ENCODE results near the gene IKBKG. TPM values are rescaled to one million over a fixed set of nuclear protein-coding genes. Genes with fewer than 3 reads are reported as not detected.

Gene IKBKG
- total and polyA plus RNA-seq, 2 of the 13 experiments (the other 11 are each of a cell fraction or from before 2014, with no cell fraction given) = 30.6 to 44.3 TPM

DNA sequence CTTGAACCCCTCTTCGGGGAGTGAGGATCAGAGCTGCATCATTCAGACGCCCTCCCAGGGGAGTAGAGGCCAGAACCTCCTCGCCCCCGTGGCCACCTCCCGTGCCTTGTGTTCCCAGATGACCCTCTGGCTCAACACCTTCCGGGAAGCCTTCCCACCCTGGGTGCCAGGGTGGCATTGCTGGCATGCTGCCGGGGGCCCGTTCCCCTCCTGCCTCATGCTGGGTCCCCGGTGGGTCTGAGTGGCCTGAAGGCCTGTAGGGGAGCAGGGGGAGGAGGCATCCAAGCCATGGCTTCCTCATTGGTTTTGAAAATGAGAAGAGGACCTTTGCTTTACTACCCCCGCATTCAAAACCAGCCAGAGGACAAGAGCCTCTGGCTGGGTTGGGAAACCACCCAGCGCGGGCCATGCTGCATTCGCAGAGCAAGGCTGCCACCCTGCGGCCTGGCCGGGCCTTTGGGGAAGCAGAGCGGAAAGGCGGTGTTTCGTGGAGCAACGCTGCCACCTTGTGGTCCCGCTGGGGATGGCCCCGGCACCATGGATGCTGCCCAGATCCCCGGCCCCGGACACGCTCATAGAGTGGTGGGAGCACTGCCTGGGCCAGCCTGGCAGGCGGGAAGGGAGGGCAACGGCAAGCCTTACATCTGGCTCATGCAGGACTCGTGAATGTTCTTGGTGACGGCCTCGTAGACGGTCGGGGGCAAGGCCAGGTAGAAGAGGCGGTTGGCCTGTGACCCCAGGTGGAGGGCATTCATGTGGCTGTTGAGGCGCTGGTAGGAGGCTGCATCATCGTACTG, 12.7 kb upstream of the IKBKG start (continued):
- TF ChIP-seq ZNF350 (CRISPR knock-in tag; IDR thresholded peaks at IDR 0.05; ENCODE audit: borderline replicate concordance, low read depth) (0 out of 2 replicates have a peak, but pooled peaks have one; percentile 40), PCBP2 (optimal IDR thresholded peaks at IDR 0.05; ENCODE audit: low read depth, low read length, poor library complexity, severe bottlenecking) (no peak), ZNF484 (CRISPR knock-in tag; IDR thresholded peaks at IDR 0.05; ENCODE audit: borderline replicate concordance, low read depth) (no peak), HIVEP1 (CRISPR knock-in tag; IDR thresholded peaks at IDR 0.05) (0 out of 2 replicates have a peak, but pooled peaks have one; percentile 26), KDM5B (CRISPR knock-in tag; IDR thresholded peaks at IDR 0.05; ENCODE audit: borderline replicate concordance) (peak; percentile 39; the same call in 1 of the 2 replicates), MIER3 (CRISPR knock-in tag; IDR thresholded peaks at IDR 0.05; ENCODE audit: borderline replicate concordance) (peak; percentile 30; the same call in 1 of the 2 replicates), HNRNPH1 (optimal IDR thresholded peaks at IDR 0.05; ENCODE audit: low read depth, low read length) (no peak), CEBPG (CRISPR knock-in tag; IDR thresholded peaks at IDR 0.05) (peak; percentile 65), MLLT10 (CRISPR knock-in tag; IDR thresholded peaks at IDR 0.05) (no peak), ZNF235 (CRISPR knock-in tag; IDR thresholded peaks at IDR 0.05; ENCODE audit: borderline replicate concordance) (no peak), SALL1 (CRISPR knock-in tag; IDR thresholded peaks at IDR 0.05) (peak; percentile 45; the same call in 1 of the 2 replicates), FOXM1 (CRISPR knock-in tag; IDR thresholded peaks at IDR 0.05) (no peak), THAP11 (CRISPR knock-in tag; IDR thresholded peaks at IDR 0.05) (peak; percentile 43; the same call in 1 of the 2 replicates), KMT2B (CRISPR knock-in tag; IDR thresholded peaks at IDR 0.05) (0 out of 2 replicates have a peak, but pooled peaks have one; percentile 32), KLF15 (CRISPR knock-in tag; IDR thresholded peaks at IDR 0.05; ENCODE audit: borderline replicate concordance) (no peak), KDM3A (CRISPR knock-in tag; IDR thresholded peaks at IDR 0.05; ENCODE audit: low read depth) (peak; percentile 98)
- TF ChIP-seq, protein P1, sequence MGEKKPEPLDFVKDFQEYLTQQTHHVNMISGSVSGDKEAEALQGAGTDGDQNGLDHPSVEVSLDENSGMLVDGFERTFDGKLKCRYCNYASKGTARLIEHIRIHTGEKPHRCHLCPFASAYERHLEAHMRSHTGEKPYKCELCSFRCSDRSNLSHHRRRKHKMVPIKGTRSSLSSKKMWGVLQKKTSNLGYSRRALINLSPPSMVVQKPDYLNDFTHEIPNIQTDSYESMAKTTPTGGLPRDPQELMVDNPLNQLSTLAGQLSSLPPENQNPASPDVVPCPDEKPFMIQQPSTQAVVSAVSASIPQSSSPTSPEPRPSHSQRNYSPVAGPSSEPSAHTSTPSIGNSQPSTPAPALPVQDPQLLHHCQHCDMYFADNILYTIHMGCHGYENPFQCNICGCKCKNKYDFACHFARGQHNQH (CRISPR knock-in tag; IDR thresholded peaks at IDR 0.05) = 0 out of 2 replicates have a peak, but pooled peaks have one; percentile 50
- TF ChIP-seq, protein P2, sequence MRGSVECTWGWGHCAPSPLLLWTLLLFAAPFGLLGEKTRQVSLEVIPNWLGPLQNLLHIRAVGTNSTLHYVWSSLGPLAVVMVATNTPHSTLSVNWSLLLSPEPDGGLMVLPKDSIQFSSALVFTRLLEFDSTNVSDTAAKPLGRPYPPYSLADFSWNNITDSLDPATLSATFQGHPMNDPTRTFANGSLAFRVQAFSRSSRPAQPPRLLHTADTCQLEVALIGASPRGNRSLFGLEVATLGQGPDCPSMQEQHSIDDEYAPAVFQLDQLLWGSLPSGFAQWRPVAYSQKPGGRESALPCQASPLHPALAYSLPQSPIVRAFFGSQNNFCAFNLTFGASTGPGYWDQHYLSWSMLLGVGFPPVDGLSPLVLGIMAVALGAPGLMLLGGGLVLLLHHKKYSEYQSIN (CRISPR knock-in tag; IDR thresholded peaks at IDR 0.05; ENCODE audit: borderline replicate concordance) = no peak
- TF ChIP-seq, protein P3, sequence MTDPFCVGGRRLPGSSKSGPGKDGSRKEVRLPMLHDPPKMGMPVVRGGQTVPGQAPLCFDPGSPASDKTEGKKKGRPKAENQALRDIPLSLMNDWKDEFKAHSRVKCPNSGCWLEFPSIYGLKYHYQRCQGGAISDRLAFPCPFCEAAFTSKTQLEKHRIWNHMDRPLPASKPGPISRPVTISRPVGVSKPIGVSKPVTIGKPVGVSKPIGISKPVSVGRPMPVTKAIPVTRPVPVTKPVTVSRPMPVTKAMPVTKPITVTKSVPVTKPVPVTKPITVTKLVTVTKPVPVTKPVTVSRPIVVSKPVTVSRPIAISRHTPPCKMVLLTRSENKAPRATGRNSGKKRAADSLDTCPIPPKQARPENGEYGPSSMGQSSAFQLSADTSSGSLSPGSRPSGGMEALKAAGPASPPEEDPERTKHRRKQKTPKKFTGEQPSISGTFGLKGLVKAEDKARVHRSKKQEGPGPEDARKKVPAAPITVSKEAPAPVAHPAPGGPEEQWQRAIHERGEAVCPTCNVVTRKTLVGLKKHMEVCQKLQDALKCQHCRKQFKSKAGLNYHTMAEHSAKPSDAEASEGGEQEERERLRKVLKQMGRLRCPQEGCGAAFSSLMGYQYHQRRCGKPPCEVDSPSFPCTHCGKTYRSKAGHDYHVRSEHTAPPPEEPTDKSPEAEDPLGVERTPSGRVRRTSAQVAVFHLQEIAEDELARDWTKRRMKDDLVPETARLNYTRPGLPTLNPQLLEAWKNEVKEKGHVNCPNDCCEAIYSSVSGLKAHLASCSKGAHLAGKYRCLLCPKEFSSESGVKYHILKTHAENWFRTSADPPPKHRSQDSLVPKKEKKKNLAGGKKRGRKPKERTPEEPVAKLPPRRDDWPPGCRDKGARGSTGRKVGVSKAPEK (CRISPR knock-in tag; IDR thresholded peaks at IDR 0.05; ENCODE audit: borderline replicate concordance) = no peak
- TF ChIP-seq, protein P4, sequence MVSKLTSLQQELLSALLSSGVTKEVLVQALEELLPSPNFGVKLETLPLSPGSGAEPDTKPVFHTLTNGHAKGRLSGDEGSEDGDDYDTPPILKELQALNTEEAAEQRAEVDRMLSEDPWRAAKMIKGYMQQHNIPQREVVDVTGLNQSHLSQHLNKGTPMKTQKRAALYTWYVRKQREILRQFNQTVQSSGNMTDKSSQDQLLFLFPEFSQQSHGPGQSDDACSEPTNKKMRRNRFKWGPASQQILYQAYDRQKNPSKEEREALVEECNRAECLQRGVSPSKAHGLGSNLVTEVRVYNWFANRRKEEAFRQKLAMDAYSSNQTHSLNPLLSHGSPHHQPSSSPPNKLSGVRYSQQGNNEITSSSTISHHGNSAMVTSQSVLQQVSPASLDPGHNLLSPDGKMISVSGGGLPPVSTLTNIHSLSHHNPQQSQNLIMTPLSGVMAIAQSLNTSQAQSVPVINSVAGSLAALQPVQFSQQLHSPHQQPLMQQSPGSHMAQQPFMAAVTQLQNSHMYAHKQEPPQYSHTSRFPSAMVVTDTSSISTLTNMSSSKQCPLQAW (CRISPR knock-in tag; IDR thresholded peaks at IDR 0.05) = peak; percentile 23; the same call in 1 of the 2 replicates
